H1 (cell line): ENCODE results near the gene TWIST2. TPM values are rescaled to one million over a fixed set of nuclear protein-coding genes. Genes with fewer than 3 reads are reported as not detected.

Experiments used
- CTCF ChIA-PET: fragments of 300-600 bp; sonication (Branson Sonifier 250); formaldehyde crosslinking; loops from one replicate; lab custom pipeline; 2021; ENCODE audit not compliant: partially characterized antibody; lab: Charles Lee
- POLR2A ChIA-PET: fragments of 300-600 bp; sonication (Branson Sonifier 250); formaldehyde crosslinking; loops from one replicate; lab custom pipeline; 2021; ENCODE audit warnings: inconsistent platforms; ENCODE audit not compliant: partially characterized antibody; lab: Charles Lee
- DNase-seq, 2 experiments: peaks; one replicate each; pipeline versions ENCODE4 v3.0.0 to v3.0.0-alpha.2; 2010 to 2022; ENCODE audit warnings: low spot score in 2 of 2, low read depth in 1 of 2, mixed read lengths in 1 of 2
- FAIRE-seq: peaks from 2 replicates; lab custom pipeline; 2011; peaks lifted over from hg19 to GRCh38; lab: Jason Lieb, UNC
- H2AFZ ChIP-seq: 2 replicates; pipeline ENCODE4 v1.8.1; 2012; ENCODE audit warnings: low read length, inconsistent platforms
- H2AK5ac ChIP-seq: 2 replicates; pipeline ENCODE4 v1.6.1; 2013; ENCODE audit warnings: low read depth, low read length
- H2BK120ac ChIP-seq: replicated peaks from 2 replicates; pipeline ENCODE3; 2013; ENCODE audit warnings: low read depth, low read length, inconsistent platforms
- H2BK12ac ChIP-seq: 2 replicates; pipeline ENCODE4 v1.6.1; 2013; ENCODE audit warnings: low read depth, low read length
- H2BK15ac ChIP-seq: 2 replicates; pipeline ENCODE4 v1.6.1; 2013; ENCODE audit warnings: low read length
- H2BK20ac ChIP-seq: 2 replicates; pipeline ENCODE4 v1.6.1; 2013; ENCODE audit warnings: low read length
- H2BK5ac ChIP-seq: 2 replicates; pipeline ENCODE4 v1.6.1; 2013; ENCODE audit warnings: low read depth, low read length
- H3K14ac ChIP-seq: 2 replicates; pipeline ENCODE4 v1.6.1; 2013; ENCODE audit warnings: inconsistent platforms; ENCODE audit not compliant: insufficient read length
- H3K18ac ChIP-seq: 2 replicates; pipeline ENCODE4 v1.6.1; 2013; ENCODE audit warnings: low read length; ENCODE audit errors: extremely low read depth
- H3K23ac ChIP-seq: 2 replicates; pipeline ENCODE4 v1.6.1; 2013; ENCODE audit warnings: inconsistent platforms; ENCODE audit not compliant: insufficient read length
- H3K23me2 ChIP-seq: 2 replicates; pipeline ENCODE4 v1.6.1; 2013; ENCODE audit warnings: low read depth, low read length
- H3K27ac ChIP-seq: 2 replicates; pipeline ENCODE4 v1.6.1; 2011; ENCODE audit warnings: low read depth, low read length, inconsistent platforms
- H3K27me3 ChIP-seq, 4 experiments: replicated peaks in 1 of 4; 1 replicate in 1 of 4; 2 replicates in 3 of 4; pipeline versions ENCODE4 v1.6.1 to v1.8.1; 2011 to 2013; ENCODE audit warnings: low read length in 3 of 4, mild to moderate bottlenecking in 3 of 4, inconsistent platforms in 2 of 4, mixed read lengths in 2 of 4, moderate library complexity in 1 of 4; ENCODE audit not compliant: control insufficient read depth in 3 of 4, insufficient read depth in 3 of 4; ENCODE audit errors: extremely low read depth in 1 of 4
- H3K36me3 ChIP-seq, 4 experiments: 2 replicates each; pipeline versions ENCODE4 v1.6.1 to v1.8.1; 2011 to 2013; ENCODE audit warnings: mild to moderate bottlenecking in 4 of 4, low read length in 3 of 4, moderate library complexity in 2 of 4, control low read depth in 1 of 4, inconsistent platforms in 1 of 4; ENCODE audit not compliant: insufficient read depth in 4 of 4, control insufficient read depth in 2 of 4
- H3K4ac ChIP-seq: replicated peaks from 2 replicates; pipeline ENCODE3; 2013; ENCODE audit warnings: low read length, low read depth, mixed read lengths, inconsistent platforms; ENCODE audit not compliant: insufficient read length
- H3K4me1 ChIP-seq, 4 experiments: replicated peaks in 1 of 4; 1 replicate in 1 of 4; 2 replicates in 3 of 4; pipeline versions ENCODE4 v1.6.1 to v1.8.1; 2011 to 2013; ENCODE audit warnings: low read length in 3 of 4, inconsistent platforms in 2 of 4, mixed read lengths in 1 of 4; ENCODE audit not compliant: insufficient read depth in 4 of 4, control insufficient read depth in 3 of 4
- H3K4me2 ChIP-seq, 2 experiments: 2 replicates each; pipeline versions ENCODE4 v1.6.1 to v1.8.1; 2011 to 2013; ENCODE audit warnings: low read depth in 2 of 2, low read length in 2 of 2, control low read depth in 1 of 2, inconsistent platforms in 1 of 2, mild to moderate bottlenecking in 1 of 2; ENCODE audit not compliant: insufficient read depth in 1 of 2
- H3K4me3 ChIP-seq, 4 experiments: fragments of 200-600, 300-600 bp in 1 of 4; sonication (generic), shearing (Covaris generic), sonication (Bioruptor Twin) in 1 of 4; 2 replicates each; pipeline versions ENCODE4 v1.5.1 to v1.8.1; 2011 to 2016; ENCODE audit warnings: low read length in 4 of 4, low read depth in 3 of 4, control low read depth in 2 of 4, inconsistent platforms in 2 of 4, mild to moderate bottlenecking in 2 of 4, mixed read lengths in 1 of 4, moderate library complexity in 1 of 4; ENCODE audit not compliant: insufficient read depth in 2 of 4; ENCODE audit errors: extremely low read depth in 1 of 4
- H3K56ac ChIP-seq: replicated peaks from 2 replicates; pipeline ENCODE3; 2013; ENCODE audit warnings: low read depth, mild to moderate bottlenecking, mixed read lengths, low read length, inconsistent platforms; ENCODE audit not compliant: insufficient read length
- H3K79me1 ChIP-seq: 2 replicates; pipeline ENCODE4 v1.6.1; 2013; ENCODE audit warnings: low read depth, low read length, control low read depth
- H3K79me2 ChIP-seq, 2 experiments: 2 replicates each; pipeline versions ENCODE4 v1.6.1 to v1.8.1; 2012 to 2013; ENCODE audit warnings: low read length in 2 of 2, mild to moderate bottlenecking in 2 of 2, inconsistent platforms in 1 of 2; ENCODE audit not compliant: insufficient read depth in 2 of 2, control insufficient read depth in 1 of 2
- H3K9ac ChIP-seq, 4 experiments: replicated peaks in 1 of 4; 1 replicate in 1 of 4; 2 replicates in 3 of 4; pipeline versions ENCODE4 v1.6.1 to v1.8.1; 2011 to 2013; ENCODE audit warnings: low read depth in 3 of 4, low read length in 3 of 4, control low read depth in 2 of 4, mild to moderate bottlenecking in 2 of 4, moderate library complexity in 2 of 4, inconsistent platforms in 1 of 4; ENCODE audit errors: extremely low read depth in 1 of 4
- H3K9me3 ChIP-seq, 2 experiments: 2 replicates each; pipeline versions ENCODE4 v1.6.1 to v1.8.1; 2012 to 2013; ENCODE audit warnings: mild to moderate bottlenecking in 2 of 2, moderate library complexity in 2 of 2, control low read depth in 1 of 2, inconsistent platforms in 1 of 2, low read depth in 1 of 2, low read length in 1 of 2, mixed read lengths in 1 of 2; ENCODE audit not compliant: insufficient read depth in 2 of 2
- H4K20me1 ChIP-seq, 2 experiments: replicated peaks in 1 of 2; 2 replicates each; pipeline versions ENCODE3 to v1.8.1; 2011 to 2013; ENCODE audit warnings: inconsistent platforms in 2 of 2, low read length in 2 of 2, mild to moderate bottlenecking in 1 of 2; ENCODE audit not compliant: insufficient read depth in 2 of 2, control insufficient read depth in 1 of 2
- H4K5ac ChIP-seq: 2 replicates; pipeline ENCODE4 v1.6.1; 2013; ENCODE audit warnings: low read length, low read depth, mixed read lengths, inconsistent platforms; ENCODE audit not compliant: insufficient read length
- H4K8ac ChIP-seq: 2 replicates; pipeline ENCODE4 v1.8.0; 2013; ENCODE audit warnings: mild to moderate bottlenecking, moderate library complexity, low read length, inconsistent platforms; ENCODE audit not compliant: insufficient read depth; ENCODE audit errors: extremely low read depth
- H4K91ac ChIP-seq: replicated peaks from 2 replicates; pipeline ENCODE3; 2013; ENCODE audit warnings: low read length, mixed read lengths, inconsistent platforms; ENCODE audit not compliant: insufficient read length
- BCL11A ChIP-seq, 2 experiments: IDR thresholded peaks; one replicate each; pipeline ENCODE4 v1.6.1; 2011; ENCODE audit warnings: low read depth in 2 of 2, low read length in 2 of 2, mild to moderate bottlenecking in 2 of 2
- CHD1 ChIP-seq: IDR thresholded peaks from 2 replicates; pipeline ENCODE4 v1.6.1; 2012; ENCODE audit warnings: low read depth, low read length, improper control_type of control experiment
- E2F6 ChIP-seq: IDR thresholded peaks from 2 replicates; pipeline ENCODE4 v1.6.1; 2012; ENCODE audit warnings: inconsistent platforms
- NANOG ChIP-seq: IDR thresholded peaks from 2 replicates; pipeline ENCODE4 v1.6.1; 2011; ENCODE audit warnings: low read length, low read depth, mild to moderate bottlenecking, inconsistent platforms; ENCODE audit not compliant: insufficient read depth, poor library complexity, severe bottlenecking
- RAD21 ChIP-seq, 2 experiments: IDR thresholded peaks in 1 of 2; conservative IDR thresholded peaks in 1 of 2; 2 replicates each; pipeline ENCODE4 v1.6.1; 2011; ENCODE audit warnings: low read depth in 2 of 2, low read length in 2 of 2, improper control_type of control experiment in 1 of 2, inconsistent platforms in 1 of 2, mild to moderate bottlenecking in 1 of 2, moderate library complexity in 1 of 2
- SAP30 ChIP-seq: fragments of 300-600 bp; sonication (generic); IDR thresholded peaks from 2 replicates; pipeline ENCODE4 v1.7.1; 2012; ENCODE audit warnings: low read length, moderate library complexity, mild to moderate bottlenecking, inconsistent platforms; ENCODE audit not compliant: insufficient read depth, insufficient replicate concordance
- SP4 ChIP-seq: IDR thresholded peaks from 2 replicates; pipeline ENCODE4 v1.6.1; 2012; ENCODE audit warnings: low read length, inconsistent platforms
- TAF1 ChIP-seq: IDR thresholded peaks from 2 replicates; pipeline ENCODE4 v1.6.1; 2011; ENCODE audit warnings: mild to moderate bottlenecking, low read depth, low read length
- TAF7 ChIP-seq: optimal IDR thresholded peaks from 2 replicates; pipeline ENCODE3; 2011; ENCODE audit warnings: low read depth, mild to moderate bottlenecking, inconsistent platforms, low read length, moderate library complexity, borderline replicate concordance
- TBP ChIP-seq: IDR thresholded peaks from 2 replicates; pipeline ENCODE4 v1.6.1; 2011; ENCODE audit warnings: low read depth, low read length, improper control_type of control experiment
- TCF12 ChIP-seq: IDR thresholded peaks from 2 replicates; pipeline ENCODE4 v1.6.1; 2011; ENCODE audit warnings: low read depth, mild to moderate bottlenecking, low read length
- TEAD4 ChIP-seq: IDR thresholded peaks from 2 replicates; pipeline ENCODE4 v1.6.1; 2012; ENCODE audit warnings: low read depth, low read length, inconsistent platforms, mixed read lengths
- WGBS, 2 experiments: shearing (Covaris generic) in 1 of 2; methylation state at CpG; one replicate each; pipeline versions ENCODE4 v1.1.6 to v1.1.7; 2013 to 2015; ENCODE audit warnings: low lambda C conversion rate in 2 of 2, mixed read lengths in 2 of 2, inconsistent platforms in 1 of 2, low coverage in 1 of 2, missing lambda C conversion rate in 1 of 2; ENCODE audit not compliant: insufficient replicate concordance in 2 of 2, insufficient coverage in 1 of 2, insufficient read length in 1 of 2; ENCODE audit errors: extremely low coverage in 1 of 2, missing lambda C conversion rate in 1 of 2; 5-methylcytosine and 5-hydroxymethylcytosine counted together
- polyA plus RNA-seq, 7 experiments: library from polyadenylated mRNA; depleted of rRNA in 3 of 7; stranded (reverse) in 5 of 7; unstranded in 2 of 7; fragments of >200 nt in 5 of 7; fragments of 200-250 nt in 2 of 7; gene quantifications; 1 replicate in 5 of 7; 2 replicates in 1 of 7; 4 replicates in 1 of 7; pipeline versions ENCODE4 v1.2.1 to v1.2.3, GENCODE V29; 2011 to 2013; ENCODE audit warnings: missing spikeins in 2 of 7, mixed read lengths in 2 of 7
- total RNA-seq: library from RNA; stranded (reverse); fragmentation: NEBNext Ultra II Directional; extraction: Animal tissue kit (Norgen Biotek cat#: 25700); gene quantifications from 2 replicates; pipeline ENCODE4 v1.2.1, GENCODE V29; 2021

Gene TWIST2
- total and polyA plus RNA-seq, 2 of the 8 experiments (the other 6 are each of a cell fraction or from before 2014, with no cell fraction given): 2.6 to 4.3 TPM

- no peaks in the 10 kb centered on the region for H3K79me1 ChIP-seq
- no peak overlapping the region for H2BK120ac ChIP-seq
- no peak overlapping the region for H2BK5ac ChIP-seq
- no peaks in the 10 kb centered on the region for H3K27me3 ChIP-seq
- CTCF ChIA-PET: no interaction called here
- H4K20me1 ChIP-seq: peaks cover 0 to 13% of the 10 kb centered on the region in 2 experiments
- H3K4me1 ChIP-seq: peaks cover 0 to 4% (median under 1%) of the 10 kb centered on the region in 4 experiments; a peak in 2 of 7 replicates
- no peak overlapping the region for H4K5ac ChIP-seq
- no peak overlapping the region for H2BK15ac ChIP-seq
- POLR2A ChIA-PET: no interaction called here
- no peak overlapping the region for H3K4me2 ChIP-seq
- no peak for FAIRE-seq
- H3K4me3 ChIP-seq: no peak overlapping the region
- H3K4ac ChIP-seq: no peak overlapping the region
- no peak for DNase-seq
- no peaks in the 10 kb centered on the region; a peak in 1 of 8 replicates for H3K36me3 ChIP-seq
- H2AFZ ChIP-seq: no peak overlapping the region
- H3K23ac ChIP-seq: no peak overlapping the region
- H3K9me3 ChIP-seq: peaks cover 0 to 2% of the 10 kb centered on the region in 2 experiments; a peak in 1 of 4 replicates
- 94% methylated on average over 26 of the region's 26 CpGs; no CpG with 5 or more reads in 1 of the 2 experiments for WGBS, 2 experiments
- H3K9ac ChIP-seq: no peak overlapping the region; a peak in 1 of 7 replicates
- H3K23me2 ChIP-seq: peaks cover 21% of the 10 kb centered on the region; the same call in 1 of the 2 replicates
- no peak overlapping the region for H2AK5ac ChIP-seq
- no peak overlapping the region for H2BK20ac ChIP-seq
- H3K79me2 ChIP-seq: no peaks in the 10 kb centered on the region
- H4K91ac ChIP-seq: no peak overlapping the region
- H2BK12ac ChIP-seq: no peak overlapping the region
- H3K56ac ChIP-seq: no peak overlapping the region
- H4K8ac ChIP-seq: no peak overlapping the region
- H3K14ac ChIP-seq: no peak overlapping the region
- H3K18ac ChIP-seq: no peak overlapping the region
- no peak overlapping the region for H3K27ac ChIP-seq
- no peak for TF ChIP-seq RAD21 (IDR thresholded peaks at IDR 0.05 in 1 of 2, conservative IDR thresholded peaks at IDR 0.05 in 1 of 2; ENCODE audit: low read depth in 2 of 2, low read length in 2 of 2)
- TF ChIP-seq SP4: no peak
- no peak for TF ChIP-seq TAF1
- TF ChIP-seq SAP30: no peak
- no peak for TF ChIP-seq BCL11A (IDR thresholded peaks at IDR 0.05; ENCODE audit: low read depth in 2 of 2, low read length in 2 of 2)
- TF ChIP-seq TCF12: no peak
- TF ChIP-seq TAF7: no peak
- no peak for TF ChIP-seq TEAD4
- TF ChIP-seq E2F6: no peak
- no peak for TF ChIP-seq TBP
- TF ChIP-seq CHD1: no peak
- no peak for TF ChIP-seq NANOG
Measured at GRCh38 chr2:238912228-238912915, 64.5 kb downstream of the TWIST2 start.
